Measurements from ENCODE around the gene SCYL3.

GRCh38 chr1:169873582-169874199 is 20.0 kb downstream of the SCYL3 start:
- no peak for TF ChIP-seq POLR2A (IDR thresholded peaks at IDR 0.05)
- TF ChIP-seq EP300 (IDR thresholded peaks at IDR 0.05): no peak
- TF ChIP-seq, protein P1, sequence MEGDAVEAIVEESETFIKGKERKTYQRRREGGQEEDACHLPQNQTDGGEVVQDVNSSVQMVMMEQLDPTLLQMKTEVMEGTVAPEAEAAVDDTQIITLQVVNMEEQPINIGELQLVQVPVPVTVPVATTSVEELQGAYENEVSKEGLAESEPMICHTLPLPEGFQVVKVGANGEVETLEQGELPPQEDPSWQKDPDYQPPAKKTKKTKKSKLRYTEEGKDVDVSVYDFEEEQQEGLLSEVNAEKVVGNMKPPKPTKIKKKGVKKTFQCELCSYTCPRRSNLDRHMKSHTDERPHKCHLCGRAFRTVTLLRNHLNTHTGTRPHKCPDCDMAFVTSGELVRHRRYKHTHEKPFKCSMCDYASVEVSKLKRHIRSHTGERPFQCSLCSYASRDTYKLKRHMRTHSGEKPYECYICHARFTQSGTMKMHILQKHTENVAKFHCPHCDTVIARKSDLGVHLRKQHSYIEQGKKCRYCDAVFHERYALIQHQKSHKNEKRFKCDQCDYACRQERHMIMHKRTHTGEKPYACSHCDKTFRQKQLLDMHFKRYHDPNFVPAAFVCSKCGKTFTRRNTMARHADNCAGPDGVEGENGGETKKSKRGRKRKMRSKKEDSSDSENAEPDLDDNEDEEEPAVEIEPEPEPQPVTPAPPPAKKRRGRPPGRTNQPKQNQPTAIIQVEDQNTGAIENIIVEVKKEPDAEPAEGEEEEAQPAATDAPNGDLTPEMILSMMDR (IDR thresholded peaks at IDR 0.05): no peak
